HCT116 (cell line): ENCODE data around the gene APLF. TPM values are rescaled to one million over a fixed set of nuclear protein-coding genes. Genes with fewer than 3 reads are reported as not detected.

Experiments
- ATAC-seq: fragments of 200-7000 bp; cut with Tn5 transposase; 2 replicates; pipeline ENCODE4 v1.9.1; 2020; ENCODE audit warnings: mild to moderate bottlenecking, moderate library complexity
- BruUV-seq: library from RNA; stranded (reverse); fragments of 400-500 nt; replicated peaks from 2 replicates; lab custom pipeline; 2021; lab: Mats Ljungman, UMichigan
- CTCF ChIA-PET: fragments of 300-600 bp; sonication (Branson Sonifier 250); formaldehyde crosslinking; loops from one replicate; lab custom pipeline; 2021; ENCODE audit warnings: antibody characterized with exemption; lab: Charles Lee
- POLR2A ChIA-PET: fragments of 300-600, 350-600 bp; sonication (Branson Sonifier 250); formaldehyde crosslinking; loops from one replicate; lab custom pipeline; 2021; ENCODE audit warnings: antibody characterized with exemption; lab: Charles Lee
- RAD21 ChIA-PET, 2 experiments: fragments of 300-600 bp; sonication (Branson Sonifier 250); formaldehyde crosslinking; loops; one replicate each; lab custom pipeline; 2023; ENCODE audit warnings: low total read pairs in 2 of 2; ENCODE audit not compliant: uncharacterized antibody in 2 of 2, unreplicated experiment in 2 of 2, low non-redundant PET in 1 of 2; lab: Charles Lee
- DNase-seq: peaks from one replicate; pipeline ENCODE4 v3.0.0-alpha.2; 2010; ENCODE audit warnings: low read depth, low spot score
- H2AFZ ChIP-seq: fragments of 200-600 bp; shearing (Covaris generic), sonication (generic); 2 replicates; pipeline ENCODE4 v1.6.1; 2017; ENCODE audit warnings: low read depth, mixed run types, mixed read lengths, antibody characterized with exemption, low read length; ENCODE audit not compliant: poor library complexity, severe bottlenecking
- H3K27ac ChIP-seq: 2 replicates; pipeline ENCODE4 v1.5.1; 2012; ENCODE audit warnings: low read depth, low read length
- H3K27me3 ChIP-seq: fragments of 200-600 bp; sonication (generic); 2 replicates; pipeline ENCODE4 v1.6.1; 2016; ENCODE audit warnings: mixed run types, low read length, mixed read lengths; ENCODE audit not compliant: insufficient read depth
- H3K36me3 ChIP-seq, 2 experiments: fragments of 200-500 bp in 1 of 2; fragments of 200-600 bp in 1 of 2; sonication (Bioruptor generic) in 1 of 2; sonication (generic) in 1 of 2; 2 replicates each; pipeline versions ENCODE4 v1.5.1 to v1.6.1; 2014 to 2016; ENCODE audit warnings: low read length in 2 of 2, inconsistent platforms in 1 of 2, mixed read lengths in 1 of 2, mixed run types in 1 of 2; ENCODE audit not compliant: insufficient read depth in 2 of 2, control insufficient read depth in 1 of 2
- H3K4me1 ChIP-seq, 2 experiments: fragments of 200-600 bp in 1 of 2; sonication (generic) in 1 of 2; 2 replicates each; pipeline versions ENCODE4 v1.5.1 to v1.6.1; 2012 to 2017; ENCODE audit warnings: low read length in 2 of 2, inconsistent platforms in 1 of 2, mild to moderate bottlenecking in 1 of 2, mixed read lengths in 1 of 2, mixed run types in 1 of 2, moderate library complexity in 1 of 2; ENCODE audit not compliant: insufficient read depth in 2 of 2, control insufficient read depth in 1 of 2
- H3K4me2 ChIP-seq: fragments of 200-600 bp; sonication (generic); 2 replicates; pipeline ENCODE4 v1.6.1; 2017; ENCODE audit warnings: mixed run types, low read length, mixed read lengths
- H3K4me3 ChIP-seq, 2 experiments: fragments of 200-600 bp in 1 of 2; sonication (generic) in 1 of 2; replicated peaks in 1 of 2; 2 replicates each; pipeline ENCODE4 v1.5.1; 2011 to 2016; ENCODE audit warnings: low read length in 2 of 2, control low read depth in 1 of 2, low read depth in 1 of 2, mild to moderate bottlenecking in 1 of 2, mixed read lengths in 1 of 2, mixed run types in 1 of 2
- H3K79me2 ChIP-seq: fragments of 200-600 bp; sonication (generic); 2 replicates; pipeline ENCODE4 v1.6.1; 2017; ENCODE audit warnings: mild to moderate bottlenecking, mixed run types, low read length, moderate library complexity, mixed read lengths; ENCODE audit not compliant: insufficient read depth
- H3K9ac ChIP-seq: fragments of 200-600 bp; sonication (generic); 2 replicates; pipeline ENCODE4 v1.6.1; 2016; ENCODE audit warnings: low read length, mixed read lengths
- H3K9me2 ChIP-seq: fragments of 200-600 bp; sonication (generic), shearing (Covaris generic); 2 replicates; pipeline ENCODE4 v1.6.1; 2017; ENCODE audit warnings: mixed run types, mild to moderate bottlenecking, moderate library complexity; ENCODE audit not compliant: insufficient read depth
- H3K9me3 ChIP-seq, 2 experiments: fragments of 200-500 bp in 1 of 2; fragments of 200-600 bp in 1 of 2; sonication (Bioruptor generic) in 1 of 2; sonication (generic) in 1 of 2; 2 replicates each; pipeline ENCODE4 v1.6.1; 2014 to 2017; ENCODE audit warnings: low read length in 2 of 2, mixed read lengths in 2 of 2, inconsistent platforms in 1 of 2, low read depth in 1 of 2, mild to moderate bottlenecking in 1 of 2, mixed run types in 1 of 2, moderate library complexity in 1 of 2; ENCODE audit not compliant: control insufficient read depth in 1 of 2, insufficient read depth in 1 of 2
- H4K20me1 ChIP-seq: fragments of 200-600 bp; sonication (generic), shearing (Covaris generic); 2 replicates; pipeline ENCODE4 v1.6.1; 2017; ENCODE audit warnings: mixed run types, mild to moderate bottlenecking, moderate library complexity; ENCODE audit not compliant: insufficient read depth
- ATF3 ChIP-seq: IDR thresholded peaks from 2 replicates; pipeline ENCODE4 v1.6.1; 2012
- CTCF ChIP-seq, 3 experiments: fragments of 200-600 bp in 1 of 3; sonication (generic) in 1 of 3; IDR thresholded peaks in 2 of 3; conservative IDR thresholded peaks in 1 of 3; 2 replicates each; pipeline ENCODE4 v1.5.1; 2012 to 2017; ENCODE audit warnings: low read depth in 2 of 3, low read length in 2 of 3, antibody characterized with exemption in 1 of 3, borderline replicate concordance in 1 of 3, control low read depth in 1 of 3, mild to moderate bottlenecking in 1 of 3, mixed read lengths in 1 of 3, mixed run types in 1 of 3, moderate library complexity in 1 of 3; ENCODE audit not compliant: insufficient read depth in 1 of 3
- EGR1 ChIP-seq: IDR thresholded peaks from 2 replicates; pipeline ENCODE4 v1.6.1; 2012; ENCODE audit warnings: low read depth
- ELF1 ChIP-seq: IDR thresholded peaks from 2 replicates; pipeline ENCODE4 v1.6.1; 2012; ENCODE audit warnings: low read depth, borderline replicate concordance
- EZH2 ChIP-seq: fragments of 200-600 bp; sonication (generic); IDR thresholded peaks from 2 replicates; pipeline ENCODE4 v1.6.1; 2017; ENCODE audit warnings: antibody characterized with exemption, mixed run types
- JUND ChIP-seq: IDR thresholded peaks from 2 replicates; pipeline ENCODE4 v1.6.1; 2012
- RAD21 ChIP-seq: IDR thresholded peaks from 2 replicates; pipeline ENCODE4 v1.6.1; 2012; ENCODE audit warnings: low read depth, mild to moderate bottlenecking
- SIN3A ChIP-seq: IDR thresholded peaks from 2 replicates; pipeline ENCODE4 v1.6.1; 2012; ENCODE audit warnings: low read depth
- SP1 ChIP-seq: IDR thresholded peaks from 2 replicates; pipeline ENCODE4 v1.6.1; 2012; ENCODE audit warnings: low read depth
- TCF7L2 ChIP-seq: IDR thresholded peaks from 2 replicates; pipeline ENCODE4 v1.7.0; 2011; ENCODE audit warnings: borderline replicate concordance, inconsistent platforms; ENCODE audit not compliant: insufficient read depth, insufficient read length; ENCODE audit errors: extremely low read depth
- YY1 ChIP-seq: IDR thresholded peaks from 2 replicates; pipeline ENCODE4 v1.6.1; 2011; ENCODE audit warnings: low read length, low read depth, moderate library complexity, mild to moderate bottlenecking; ENCODE audit not compliant: insufficient replicate concordance; ENCODE audit errors: extremely low read depth
- ZBTB33 ChIP-seq: IDR thresholded peaks from 2 replicates; pipeline ENCODE4 v1.6.1; 2011; ENCODE audit warnings: mild to moderate bottlenecking, low read length, moderate library complexity; ENCODE audit not compliant: insufficient replicate concordance; ENCODE audit errors: extremely low read depth
- ZFX ChIP-seq: fragments of 450-650 bp; IDR thresholded peaks from 2 replicates; pipeline ENCODE4 v1.6.1; 2017
- intact Hi-C: fragments of 100-400 bp; cut with micrococcal nuclease; formaldehyde crosslinking; loops from 2 replicates; pipeline ENCODE4 v1.10.0; 2022
- total RNA-seq: library from RNA; stranded (reverse); gene quantifications from one replicate; pipeline ENCODE4 v1.2.1, GENCODE V29; 2021; ENCODE audit not compliant: unreplicated experiment
- TF ChIP-seq, protein P1 (sequence below): IDR thresholded peaks from 2 replicates; pipeline ENCODE4 v1.6.1; 2012

The APLF gene
- total RNA-seq, 1 experiment from 2014 or later = 1.6 TPM

GRCh38 chr2:68605939-68606338 lies 138.6 kb downstream of the APLF start:
- ChIA-PET POLR2A (no interaction called here), RAD21 (no interaction called here)
- H2AFZ ChIP-seq = no peak overlapping the region
- H3K4me3 ChIP-seq = no peak overlapping the region
- no peaks in the 10 kb centered on the region for H3K4me1 ChIP-seq
- H3K9me3 ChIP-seq = peaks cover 0 to 11% of the 10 kb centered on the region in 2 experiments; a peak in 1 of 4 replicates
- H3K79me2 ChIP-seq = no peaks in the 10 kb centered on the region
- H3K9ac ChIP-seq = no peak overlapping the region
- ATAC-seq = no peak
- no peaks in the 10 kb centered on the region for H3K9me2 ChIP-seq
- no peaks in the 10 kb centered on the region for H3K36me3 ChIP-seq
- no peaks in the 10 kb centered on the region for H3K27me3 ChIP-seq
- H4K20me1 ChIP-seq = no peaks in the 10 kb centered on the region
- H3K4me2 ChIP-seq = no peak overlapping the region
- intact Hi-C loops = no loop called here
- no TSS peak for BruUV-seq
- TF ChIP-seq CTCF (IDR thresholded peaks at IDR 0.05 in 2 of 3, conservative IDR thresholded peaks at IDR 0.05 in 1 of 3; ENCODE audit: borderline replicate concordance in 1 of 3, insufficient read depth in 1 of 3, low read depth in 2 of 3, low read length in 2 of 3) = no peak
- no peak for TF ChIP-seq EZH2
- TF ChIP-seq JUND = no peak
- TF ChIP-seq, all 23 proteins: peak for 0
- CTCF ChIA-PET = interaction anchor here (1.4 kb wide), 1 partner anchor 10 kb away, joined by 8 read pairs; no protein-coding TSS in a partner anchor
- DNase-seq = no peak
- H3K27ac ChIP-seq = no peak overlapping the region

DNA sequence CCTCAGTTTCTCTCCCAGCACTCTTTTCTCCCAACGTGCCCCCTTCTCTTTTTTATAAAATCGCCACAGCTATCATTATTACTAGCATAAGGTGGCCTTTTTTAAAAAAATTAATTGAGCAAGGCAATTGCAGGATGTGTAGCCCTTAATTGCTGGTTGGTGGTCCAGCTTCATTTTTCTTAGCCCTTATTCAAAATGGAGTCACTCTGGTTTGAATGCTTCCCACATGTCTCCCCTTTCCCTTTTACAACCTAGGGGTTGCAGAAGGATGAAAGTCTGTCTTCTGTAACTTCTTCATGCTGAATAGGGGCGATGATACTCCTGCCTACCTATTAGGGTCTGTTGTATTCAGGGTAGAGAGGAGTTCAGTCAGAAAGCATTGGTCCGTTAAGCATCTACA lies 139.4 kb downstream of the APLF start:
- H3K4me2 ChIP-seq = no peak overlapping the region
- ChIA-PET CTCF (interaction anchor here (1.5 kb wide), 1 partner anchor 12 kb away, joined by 7 read pairs; no protein-coding TSS in a partner anchor), POLR2A (no interaction called here), RAD21 (no interaction called here)
- H2AFZ ChIP-seq = no peak overlapping the region
- H3K4me3 ChIP-seq = no peak overlapping the region
- no peak overlapping the region for H3K9ac ChIP-seq
- H3K79me2 ChIP-seq = no peaks in the 10 kb centered on the region
- H4K20me1 ChIP-seq = no peaks in the 10 kb centered on the region
- ATAC-seq = no peak
- no TSS peak for BruUV-seq
- no peaks in the 10 kb centered on the region for H3K9me2 ChIP-seq
- no peak for DNase-seq
- H3K9me3 ChIP-seq = peaks cover 0 to 11% of the 10 kb centered on the region in 2 experiments; a peak in 1 of 4 replicates
- H3K4me1 ChIP-seq = no peaks in the 10 kb centered on the region
- no peaks in the 10 kb centered on the region for H3K27me3 ChIP-seq
- H3K36me3 ChIP-seq = no peaks in the 10 kb centered on the region
- intact Hi-C loops = no loop called here
- H3K27ac ChIP-seq = no peak overlapping the region
- TF ChIP-seq ELF1 (no peak), TCF7L2 (no peak), SIN3A (no peak), ZFX (no peak), YY1 (no peak), SP1 (no peak), RAD21 (no peak), ZBTB33 (no peak), EGR1 (no peak), ATF3 (no peak)
- TF ChIP-seq, protein P1, sequence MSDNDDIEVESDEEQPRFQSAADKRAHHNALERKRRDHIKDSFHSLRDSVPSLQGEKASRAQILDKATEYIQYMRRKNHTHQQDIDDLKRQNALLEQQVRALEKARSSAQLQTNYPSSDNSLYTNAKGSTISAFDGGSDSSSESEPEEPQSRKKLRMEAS = no peak
